HG02588 (cell line): ENCODE measurements around the gene ZNF789.
A peak's percentile ranks its signal among the peaks of the same experiment; 100 is the strongest.
"Not testable (repeated sequence)": the region's sequence is repeated elsewhere in the genome, so short reads cannot be mapped to it uniquely, and the experiment has no call there.

ENCODE experiments used
- ATAC-seq: cut with Tn5 transposase; IDR thresholded peaks from one replicate; pipeline ENCODE4 v1.9.1; 2021; ENCODE audit warnings: mild to moderate bottlenecking, moderate library complexity; ENCODE audit not compliant: unreplicated experiment

Gene ZNF789

GRCh38 chr7:99501236-99501635 is 28.5 kb downstream of the ZNF789 start:
- ATAC-seq = not testable (repeated sequence)

- ATAC-seq = no peak
These were observed 31.6 kb downstream of the ZNF789 start for GRCh38 chr7:99504281-99504602.

- ATAC-seq = peak; percentile 79
These were observed 32.1 kb downstream of the ZNF789 start, which contains the start of gene ZKSCAN5 for GRCh38 chr7:99504603-99505323. TSS of gene ZKSCAN5 (plus strand) at chr7:99504662. CDS start at chr7:99506045, 1,383 bp downstream.

- no peak for ATAC-seq
These were observed 32.6 kb downstream of the ZNF789 start for GRCh38 chr7:99505324-99505662.

- ATAC-seq = no peak
These were observed 41.4 kb downstream of the ZNF789 start for GRCh38 chr7:99514050-99514449.

GRCh38 chr7:99521399-99521798 is 48.7 kb downstream of the ZNF789 start:
- ATAC-seq = no peak

- no peak for ATAC-seq
These were observed 53.2 kb downstream of the ZNF789 start for GRCh38 chr7:99525713-99526440.

- ATAC-seq = no peak
These were observed 58.7 kb downstream of the ZNF789 start for GRCh38 chr7:99531354-99531765.

- ATAC-seq = no peak
These were observed 63.0 kb downstream of the ZNF789 start for GRCh38 chr7:99535667-99536066.
